ENCODE data around the gene CLOCK. TPM values are rescaled to one million over a fixed set of nuclear protein-coding genes. Genes with fewer than 3 reads are reported as not detected.
A peak's percentile ranks its signal among the peaks of the same experiment; 100 is the strongest.

Gene CLOCK
- total and polyA plus RNA-seq, 2 experiments from 2014 or later, result 9.6 to 29.3 TPM

DNA sequence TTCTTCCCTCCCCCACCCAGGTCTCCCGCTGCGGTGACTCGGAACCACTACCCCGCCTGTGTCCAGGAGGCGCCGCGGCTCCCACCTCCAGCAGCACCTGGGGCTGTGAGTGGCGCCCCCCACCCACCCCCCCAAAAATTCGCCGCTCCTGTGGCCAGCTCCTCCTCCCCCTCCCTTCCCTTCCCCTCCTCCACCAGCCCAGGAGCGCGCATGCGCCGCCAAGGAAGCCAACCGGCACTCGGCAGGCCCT is 278 bp downstream of the CLOCK start:
- H3K9me3 ChIP-seq (ENCODE audit: low read depth), result no peaks in the 10 kb centered on the region
- no peaks in the 10 kb centered on the region for H3K9me2 ChIP-seq (replicated peaks; ENCODE audit: insufficient read depth)
- H2AFZ ChIP-seq, result peak overlapping the region; percentile 90
- H3K36me3 ChIP-seq (replicated peaks; ENCODE audit: insufficient read depth, low read depth), result no peaks in the 10 kb centered on the region
- peak overlapping the region; percentile 87 for H3K4me2 ChIP-seq
- no peak for TF ChIP-seq EZH2phosphoT487 (IDR thresholded peaks at IDR 0.05; ENCODE audit: low read depth, severe bottlenecking, unreplicated experiment)
- TF ChIP-seq, protein P1, sequence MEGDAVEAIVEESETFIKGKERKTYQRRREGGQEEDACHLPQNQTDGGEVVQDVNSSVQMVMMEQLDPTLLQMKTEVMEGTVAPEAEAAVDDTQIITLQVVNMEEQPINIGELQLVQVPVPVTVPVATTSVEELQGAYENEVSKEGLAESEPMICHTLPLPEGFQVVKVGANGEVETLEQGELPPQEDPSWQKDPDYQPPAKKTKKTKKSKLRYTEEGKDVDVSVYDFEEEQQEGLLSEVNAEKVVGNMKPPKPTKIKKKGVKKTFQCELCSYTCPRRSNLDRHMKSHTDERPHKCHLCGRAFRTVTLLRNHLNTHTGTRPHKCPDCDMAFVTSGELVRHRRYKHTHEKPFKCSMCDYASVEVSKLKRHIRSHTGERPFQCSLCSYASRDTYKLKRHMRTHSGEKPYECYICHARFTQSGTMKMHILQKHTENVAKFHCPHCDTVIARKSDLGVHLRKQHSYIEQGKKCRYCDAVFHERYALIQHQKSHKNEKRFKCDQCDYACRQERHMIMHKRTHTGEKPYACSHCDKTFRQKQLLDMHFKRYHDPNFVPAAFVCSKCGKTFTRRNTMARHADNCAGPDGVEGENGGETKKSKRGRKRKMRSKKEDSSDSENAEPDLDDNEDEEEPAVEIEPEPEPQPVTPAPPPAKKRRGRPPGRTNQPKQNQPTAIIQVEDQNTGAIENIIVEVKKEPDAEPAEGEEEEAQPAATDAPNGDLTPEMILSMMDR (IDR thresholded peaks at IDR 0.05; ENCODE audit: poor library complexity), result no peak
- no peak for TF ChIP-seq EZH2 (IDR thresholded peaks at IDR 0.05; ENCODE audit: borderline replicate concordance)
- H4K20me1 ChIP-seq (ENCODE audit: insufficient read depth, poor library complexity, severe bottlenecking), result peaks cover 12% of the 10 kb centered on the region
- peak overlapping the region; percentile 96 for H3K27ac ChIP-seq
- H3K79me2 ChIP-seq, result peaks cover 39% of the 10 kb centered on the region
- DNase-seq (ENCODE audit: low spot score), result no peak
- peak overlapping the region; percentile 70 for H3K4me3 ChIP-seq
- WGBS (ENCODE audit: low lambda C conversion rate, missing lambda C conversion rate), result 0% methylated on average over 4 of the region's 16 CpGs
- H3K27me3 ChIP-seq, result no peaks in the 10 kb centered on the region
- H3K4me1 ChIP-seq (ENCODE audit: insufficient read depth), result peaks cover 31% of the 10 kb centered on the region

DNA sequence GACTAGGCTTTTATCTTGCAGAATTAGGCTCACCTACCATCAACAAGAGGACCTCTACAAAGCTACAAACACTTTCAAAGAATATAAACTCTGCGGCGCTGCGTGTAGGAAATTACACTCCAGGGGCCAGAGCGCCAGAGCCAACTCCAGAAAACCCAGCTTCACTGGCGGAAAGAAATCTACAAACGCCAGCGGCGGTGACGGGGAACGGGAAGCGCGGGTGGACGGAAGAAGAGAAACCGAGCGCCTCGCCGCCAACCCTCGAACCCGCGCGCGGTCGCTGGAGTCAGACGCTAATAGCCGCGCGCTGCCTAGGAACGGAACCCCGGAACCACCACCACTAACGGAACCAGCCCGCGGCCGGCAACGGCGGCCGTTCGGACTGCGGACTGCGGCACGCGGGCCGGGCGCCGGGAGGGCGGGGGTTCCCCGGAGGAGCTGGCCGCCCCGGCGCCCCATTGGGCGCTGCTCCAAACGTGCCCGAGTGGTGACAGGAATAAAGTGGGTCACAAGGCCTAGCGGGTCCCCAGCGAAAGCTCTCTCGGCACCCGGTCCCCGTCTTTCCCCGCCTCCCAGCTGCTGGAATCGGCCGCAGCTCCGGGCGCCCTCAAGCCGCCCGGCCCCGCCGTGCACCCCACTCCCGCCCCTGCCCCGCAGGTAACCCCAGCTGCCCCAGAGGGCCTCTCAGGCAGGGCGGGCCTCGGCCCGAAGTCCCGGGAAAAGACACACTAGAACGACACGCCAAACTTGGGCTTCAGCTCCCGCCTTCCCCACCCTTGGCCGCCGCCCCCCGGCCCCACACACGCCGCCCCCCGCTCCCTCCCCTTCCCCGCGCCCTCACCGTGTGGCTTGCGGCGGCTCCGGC is 836 bp downstream of the CLOCK start:
- peak overlapping the region; percentile 87 for H3K4me2 ChIP-seq
- H3K27me3 ChIP-seq, result no peaks in the 10 kb centered on the region
- under 1% methylated on average over 36 of the region's 87 CpGs for WGBS (ENCODE audit: low lambda C conversion rate, missing lambda C conversion rate)

DNA sequence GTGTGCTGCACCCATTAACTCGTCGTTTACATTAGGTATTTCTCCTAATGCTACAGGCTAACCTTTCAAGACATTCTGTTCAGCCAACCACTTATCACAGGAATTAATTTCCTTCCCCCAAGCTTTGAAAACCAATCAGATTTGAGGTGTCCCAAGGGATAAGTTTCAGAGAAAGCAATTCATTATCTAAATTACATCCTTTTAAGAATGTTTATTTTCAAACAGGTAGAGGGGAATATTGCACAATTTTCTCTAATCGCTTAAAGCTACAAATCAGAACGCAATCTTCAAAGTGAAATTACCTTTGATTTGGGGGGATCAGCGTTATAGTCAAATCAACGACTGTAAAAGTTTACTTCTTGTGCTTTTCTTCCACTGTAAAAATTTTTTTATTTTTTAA is 1.6 kb downstream of the CLOCK start:
- Histone ChIP-seq H3K4me1 (ENCODE audit: insufficient read depth) (peaks cover 31% of the 10 kb centered on the region), H3K36me3 (replicated peaks; ENCODE audit: insufficient read depth, low read depth) (no peaks in the 10 kb centered on the region), H3K27me3 (no peaks in the 10 kb centered on the region), H3K4me2 (peak overlapping the region; percentile 87), H3K27ac (peak overlapping the region; percentile 96), H4K20me1 (ENCODE audit: insufficient read depth, poor library complexity, severe bottlenecking) (peaks cover 12% of the 10 kb centered on the region), H3K9me2 (replicated peaks; ENCODE audit: insufficient read depth) (no peaks in the 10 kb centered on the region), H3K4me3 (peak overlapping the region; percentile 70), H3K9me3 (ENCODE audit: low read depth) (no peaks in the 10 kb centered on the region), H3K79me2 (peaks cover 52% of the 10 kb centered on the region), H2AFZ (peak overlapping the region; percentile 90)
- no peak for TF ChIP-seq EZH2 (IDR thresholded peaks at IDR 0.05; ENCODE audit: borderline replicate concordance)
- TF ChIP-seq, protein P1 (IDR thresholded peaks at IDR 0.05; ENCODE audit: poor library complexity), result no peak
- TF ChIP-seq EZH2phosphoT487 (IDR thresholded peaks at IDR 0.05; ENCODE audit: low read depth, severe bottlenecking, unreplicated experiment), result no peak
- DNase-seq (ENCODE audit: low spot score), result no peak
- WGBS (ENCODE audit: low lambda C conversion rate, missing lambda C conversion rate), result 2% methylated on average over 6 of the region's 6 CpGs

More for the DNA sequence above, 836 bp downstream of the CLOCK start:
- peak; percentile 87 for DNase-seq (ENCODE audit: low spot score)
- H3K4me1 ChIP-seq (ENCODE audit: insufficient read depth), result peaks cover 31% of the 10 kb centered on the region
- H3K9me2 ChIP-seq (replicated peaks; ENCODE audit: insufficient read depth), result no peaks in the 10 kb centered on the region
- H3K27ac ChIP-seq, result peak overlapping the region; percentile 96
- H4K20me1 ChIP-seq (ENCODE audit: insufficient read depth, poor library complexity, severe bottlenecking), result peaks cover 12% of the 10 kb centered on the region
- peak overlapping the region; percentile 70 for H3K4me3 ChIP-seq
- H3K9me3 ChIP-seq (ENCODE audit: low read depth), result no peaks in the 10 kb centered on the region
- TF ChIP-seq EZH2 (IDR thresholded peaks at IDR 0.05; ENCODE audit: borderline replicate concordance) (no peak), EZH2phosphoT487 (IDR thresholded peaks at IDR 0.05; ENCODE audit: low read depth, severe bottlenecking, unreplicated experiment) (no peak)
- TF ChIP-seq, protein P1 (IDR thresholded peaks at IDR 0.05; ENCODE audit: poor library complexity), result no peak
- H2AFZ ChIP-seq, result peak overlapping the region; percentile 90
- peaks cover 44% of the 10 kb centered on the region for H3K79me2 ChIP-seq
- H3K36me3 ChIP-seq (replicated peaks; ENCODE audit: insufficient read depth, low read depth), result no peaks in the 10 kb centered on the region
